BE2C (cell line): ENCODE data around the gene LGALS7.
"Not testable (repeated sequence)": the region's sequence is repeated elsewhere in the genome, so short reads cannot be mapped to it uniquely, and the experiment has no call there.

ENCODE experiments used
- DNase-seq: peaks from one replicate; pipeline ENCODE4 v3.0.0-alpha.2; 2020
- H3K27me3 ChIP-seq: fragments of 250-450 bp; sonication (Bioruptor Pico); 2 replicates; pipeline ENCODE4 v1.5.1; 2020; ENCODE audit warnings: mild to moderate bottlenecking
- H3K36me3 ChIP-seq: fragments of 250-450 bp; sonication (Bioruptor Pico); 2 replicates; pipeline ENCODE4 v1.5.1; 2020; ENCODE audit warnings: mild to moderate bottlenecking
- H3K4me1 ChIP-seq: fragments of 250-450 bp; sonication (Bioruptor Pico); 2 replicates; pipeline ENCODE4 v1.5.1; 2020
- H3K4me3 ChIP-seq: 2 replicates; pipeline ENCODE4 v1.5.1; 2011; ENCODE audit warnings: low read depth, low read length
- H3K9me3 ChIP-seq: fragments of 250-450 bp; sonication (Bioruptor Pico); 2 replicates; pipeline ENCODE4 v1.5.1; 2020
- CTCF ChIP-seq: IDR thresholded peaks from 2 replicates; pipeline ENCODE4 v1.5.1; 2012; ENCODE audit warnings: mild to moderate bottlenecking, low read depth, low read length

LGALS7 gene

GRCh38 chr19:38780443-38780842, 7.1 kb upstream of the LGALS7 start:
- no peak overlapping the region for H3K4me3 ChIP-seq
- no peak for DNase-seq
- TF ChIP-seq CTCF = no peak
- H3K9me3 ChIP-seq = no peaks in the 10 kb centered on the region
- peaks cover 15% of the 10 kb centered on the region for H3K27me3 ChIP-seq
- no peaks in the 10 kb centered on the region for H3K36me3 ChIP-seq
- H3K4me1 ChIP-seq = no peaks in the 10 kb centered on the region

- TF ChIP-seq CTCF = no peak
- DNase-seq = no peak
- H3K36me3 ChIP-seq = no peaks in the 10 kb centered on the region
- no peaks in the 10 kb centered on the region for H3K9me3 ChIP-seq
- H3K4me3 ChIP-seq = no peak overlapping the region
- peaks cover 15% of the 10 kb centered on the region for H3K27me3 ChIP-seq
- no peaks in the 10 kb centered on the region for H3K4me1 ChIP-seq
Measured at GRCh38 chr19:38778733-38779132, 5.4 kb upstream of the LGALS7 start.

GRCh38 chr19:38774181-38774950, 1.0 kb upstream of the LGALS7 start:
- Histone ChIP-seq H3K36me3 (no peaks in the 10 kb centered on the region), H3K27me3 (no peaks in the 10 kb centered on the region), H3K4me1 (no peaks in the 10 kb centered on the region), H3K4me3 (no peak overlapping the region), H3K9me3 (no peaks in the 10 kb centered on the region)
- DNase-seq = no peak
- TF ChIP-seq CTCF = no peak

- H3K27me3 ChIP-seq, DNase-seq, H3K4me1 ChIP-seq, H3K36me3 ChIP-seq, H3K9me3 ChIP-seq, H3K4me3 ChIP-seq: not testable (repeated sequence)
Measured at GRCh38 chr19:38771569-38771968, 1.7 kb downstream of the LGALS7 start.

- not testable (repeated sequence) for H3K4me3 ChIP-seq
Measured at GRCh38 chr19:38770949-38771275, 2.4 kb downstream of the LGALS7 start.

GRCh38 chr19:38770228-38770948, 2.9 kb downstream of the LGALS7 start:
- H3K4me3 ChIP-seq, H3K36me3 ChIP-seq, H3K9me3 ChIP-seq, H3K27me3 ChIP-seq, DNase-seq, H3K4me1 ChIP-seq: not testable (repeated sequence)

More at GRCh38 chr19:38770949-38771275, 2.4 kb downstream of the LGALS7 start:
- not testable (repeated sequence) for H3K27me3 ChIP-seq, H3K9me3 ChIP-seq, DNase-seq, H3K4me1 ChIP-seq, H3K36me3 ChIP-seq

- Histone ChIP-seq H3K9me3 (no peaks in the 10 kb centered on the region), H3K27me3 (no peaks in the 10 kb centered on the region), H3K36me3 (no peaks in the 10 kb centered on the region), H3K4me3 (no peak overlapping the region), H3K4me1 (no peaks in the 10 kb centered on the region)
- peak; percentile 65 for DNase-seq
- peak; percentile 43 for TF ChIP-seq CTCF
Measured at GRCh38 chr19:38769635-38770211, 3.6 kb downstream of the LGALS7 start.
